Activated CD8-positive, alpha-beta T cell treated with anti-CD3 and anti-CD28 coated beads for 36 hours (primary cell): ENCODE results near the gene ZNF292. TPM values are rescaled to one million over a fixed set of nuclear protein-coding genes. Genes with fewer than 3 reads are reported as not detected.
"Not testable (repeated sequence)": the region's sequence is repeated elsewhere in the genome, so short reads cannot be mapped to it uniquely, and the experiment has no call there.

Source experiments
- ATAC-seq: fragments of 200-7000 bp; cut with Tn5 transposase; one replicate; pipeline ENCODE4 v1.10.0; 2021; ENCODE audit warnings: mild to moderate bottlenecking, moderate library complexity
- CTCF ChIA-PET: fragments of 350-600 bp; sonication (Branson Sonifier 250); formaldehyde crosslinking; loops from one replicate; lab custom pipeline; 2021; ENCODE audit warnings: antibody characterized with exemption; lab: Charles Lee
- POLR2A ChIA-PET: fragments of 350-600 bp; sonication (Branson Sonifier 250); formaldehyde crosslinking; loops from one replicate; lab custom pipeline; 2021; ENCODE audit warnings: antibody characterized with exemption; lab: Charles Lee
- DNase-seq: peaks from one replicate; pipeline ENCODE4 v3.0.0-alpha.2; 2020
- H3K27ac Mint-ChIP-seq: one replicate; pipeline ENCODE4 v1.8.0; 2021; ENCODE audit warnings: mild to moderate bottlenecking, mixed read lengths
- H3K27me3 Mint-ChIP-seq: one replicate; pipeline ENCODE4 v1.8.0; 2021; ENCODE audit warnings: mixed read lengths
- H3K36me3 Mint-ChIP-seq: one replicate; pipeline ENCODE4 v1.8.0; 2021; ENCODE audit warnings: low read depth, mixed read lengths
- H3K4me1 Mint-ChIP-seq: one replicate; pipeline ENCODE4 v1.8.0; 2021; ENCODE audit warnings: low read depth, mixed read lengths
- H3K4me3 Mint-ChIP-seq: one replicate; pipeline ENCODE4 v1.8.0; 2021; ENCODE audit warnings: mild to moderate bottlenecking, moderate library complexity, mixed read lengths
- H3K9me3 Mint-ChIP-seq: one replicate; pipeline ENCODE4 v1.8.0; 2021; ENCODE audit warnings: mixed read lengths
- intact Hi-C: fragments of 100-400 bp; cut with micrococcal nuclease; formaldehyde crosslinking; loops from one replicate; pipeline ENCODE4 v1.10.0; 2022
- total RNA-seq, 2 experiments: library from RNA; stranded (reverse); gene quantifications; one replicate each; pipeline ENCODE4 v1.2.3, GENCODE V29; 2021
- TF ChIP-seq, protein P1 (sequence below): fragments of 200-600 bp; IDR thresholded peaks from one replicate; pipeline ENCODE4 v1.8.0; 2022; ENCODE audit warnings: antibody characterized with exemption, mild to moderate bottlenecking

The ZNF292 gene
- total RNA-seq, 2 experiments from 2014 or later, result 76.4 to 78.3 TPM

DNA sequence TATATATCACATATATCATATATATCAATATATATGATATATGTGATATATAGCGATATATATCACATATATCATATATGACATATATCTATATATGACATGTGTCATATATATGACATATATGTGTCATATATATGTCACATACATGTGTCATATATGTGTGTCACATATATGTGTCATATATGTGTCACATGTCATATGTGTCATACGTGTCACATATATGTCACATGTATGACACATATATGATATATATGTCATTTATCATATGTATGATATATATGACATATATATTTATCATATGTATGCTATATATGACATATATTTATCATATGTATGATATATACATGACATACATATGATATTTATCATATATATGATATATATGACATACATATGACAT lies 27.6 kb upstream of the ZNF292 start:
- H3K27me3 Mint-ChIP-seq, result peaks cover 8% of the 10 kb centered on the region
- no peak overlapping the region for H3K4me3 Mint-ChIP-seq
- H3K36me3 Mint-ChIP-seq, result no peaks in the 10 kb centered on the region
- DNase-seq (no peak), ATAC-seq (no peak)
- POLR2A ChIA-PET, result no interaction called here
- no peak overlapping the region for H3K27ac Mint-ChIP-seq
- TF ChIP-seq, protein P1, sequence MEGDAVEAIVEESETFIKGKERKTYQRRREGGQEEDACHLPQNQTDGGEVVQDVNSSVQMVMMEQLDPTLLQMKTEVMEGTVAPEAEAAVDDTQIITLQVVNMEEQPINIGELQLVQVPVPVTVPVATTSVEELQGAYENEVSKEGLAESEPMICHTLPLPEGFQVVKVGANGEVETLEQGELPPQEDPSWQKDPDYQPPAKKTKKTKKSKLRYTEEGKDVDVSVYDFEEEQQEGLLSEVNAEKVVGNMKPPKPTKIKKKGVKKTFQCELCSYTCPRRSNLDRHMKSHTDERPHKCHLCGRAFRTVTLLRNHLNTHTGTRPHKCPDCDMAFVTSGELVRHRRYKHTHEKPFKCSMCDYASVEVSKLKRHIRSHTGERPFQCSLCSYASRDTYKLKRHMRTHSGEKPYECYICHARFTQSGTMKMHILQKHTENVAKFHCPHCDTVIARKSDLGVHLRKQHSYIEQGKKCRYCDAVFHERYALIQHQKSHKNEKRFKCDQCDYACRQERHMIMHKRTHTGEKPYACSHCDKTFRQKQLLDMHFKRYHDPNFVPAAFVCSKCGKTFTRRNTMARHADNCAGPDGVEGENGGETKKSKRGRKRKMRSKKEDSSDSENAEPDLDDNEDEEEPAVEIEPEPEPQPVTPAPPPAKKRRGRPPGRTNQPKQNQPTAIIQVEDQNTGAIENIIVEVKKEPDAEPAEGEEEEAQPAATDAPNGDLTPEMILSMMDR, result no peak
- H3K4me1 Mint-ChIP-seq, result no peaks in the 10 kb centered on the region
- intact Hi-C loops, result no loop called here
- CTCF ChIA-PET, result interaction anchor here (3.2 kb wide), 1 partner anchor 49 kb away, joined by 9 read pairs; no protein-coding TSS in a partner anchor
- no peaks in the 10 kb centered on the region for H3K9me3 Mint-ChIP-seq

DNA sequence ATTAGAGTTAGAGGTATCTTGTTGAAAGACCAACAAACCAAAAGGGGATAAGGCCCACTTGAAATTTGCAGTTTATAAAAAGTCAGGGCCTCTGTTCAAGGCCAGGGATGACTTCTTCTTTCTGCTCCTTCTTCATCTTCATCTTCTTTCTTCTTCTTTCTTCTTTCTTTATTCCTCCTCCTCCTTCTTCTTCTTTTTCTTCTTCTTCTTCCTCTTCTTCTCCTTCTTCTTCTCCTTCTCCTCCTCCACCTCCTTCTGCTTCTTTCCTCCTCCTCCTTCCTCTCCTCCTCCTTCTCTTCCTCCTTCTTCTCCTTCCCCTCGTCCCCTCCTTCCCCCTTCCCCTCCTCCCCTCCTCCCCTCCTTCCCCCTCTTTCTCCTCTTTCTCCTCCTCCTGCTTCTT lies 18.4 kb upstream of the ZNF292 start:
- intact Hi-C loops, result loop anchor here (5.0 to 10.0 kb wide), 2 partner anchors 100 to 248 kb away; no protein-coding TSS in a partner anchor
- CTCF ChIA-PET, result interaction anchor here (1.0 kb wide), 1 partner anchor 256 kb away, joined by 3 read pairs; no protein-coding TSS in a partner anchor
- no peak for ATAC-seq
- peaks cover 2% of the 10 kb centered on the region for H3K4me1 Mint-ChIP-seq
- H3K4me3 Mint-ChIP-seq, result no peak overlapping the region
- POLR2A ChIA-PET, result no interaction called here
- DNase-seq, result no peak
- H3K27me3 Mint-ChIP-seq, result no peaks in the 10 kb centered on the region
- H3K9me3 Mint-ChIP-seq, result no peaks in the 10 kb centered on the region
- no peaks in the 10 kb centered on the region for H3K36me3 Mint-ChIP-seq
- TF ChIP-seq, protein P1, result no peak
- H3K27ac Mint-ChIP-seq, result no peak overlapping the region

GRCh38 chr6:87139236-87139635 lies 16.1 kb upstream of the ZNF292 start:
- TF ChIP-seq, protein P1, result peak; percentile 89
- Mint-ChIP-seq H3K36me3 (no peaks in the 10 kb centered on the region), H3K9me3 (no peaks in the 10 kb centered on the region), H3K27ac (no peak overlapping the region), H3K4me1 (peaks cover 2% of the 10 kb centered on the region), H3K27me3 (peaks cover 5% of the 10 kb centered on the region), H3K4me3 (no peak overlapping the region)
- POLR2A ChIA-PET, result no interaction called here
- DNase-seq (peak; percentile 36), ATAC-seq (peak; percentile 80)
- CTCF ChIA-PET, result interaction anchor here (0.6 to 3.1 kb wide), 39 partner anchors 8 to 693 kb away, joined by 3 to 15 read pairs (median 4); partner anchors contain the start of gene ZNF292
- intact Hi-C loops, result loop anchor here (5.0 to 10.0 kb wide), 2 partner anchors 98 to 246 kb away; no protein-coding TSS in a partner anchor

DNA sequence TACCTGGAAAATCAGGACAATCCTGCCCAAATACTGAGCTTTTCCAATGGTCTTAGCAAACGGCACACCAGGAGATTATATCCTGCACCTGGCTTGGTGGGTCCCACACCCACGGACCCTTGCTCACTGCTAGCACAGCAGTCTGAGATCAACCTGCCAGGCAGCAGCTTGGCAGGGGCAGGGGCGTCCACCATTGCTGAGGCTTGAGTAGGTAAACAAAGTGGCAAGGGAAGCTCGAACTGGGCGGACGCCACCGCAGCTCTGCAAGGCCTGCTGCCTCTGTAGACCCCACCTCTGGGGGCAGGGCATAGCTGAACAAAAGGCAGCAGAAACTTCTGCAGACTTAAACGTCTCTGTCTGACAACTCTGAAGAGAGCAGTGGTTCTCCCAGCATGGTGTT lies 15.4 kb upstream of the ZNF292 start:
- not testable (repeated sequence) for ATAC-seq, H3K4me3 Mint-ChIP-seq, H3K36me3 Mint-ChIP-seq, H3K27ac Mint-ChIP-seq, DNase-seq, H3K9me3 Mint-ChIP-seq, H3K4me1 Mint-ChIP-seq, H3K27me3 Mint-ChIP-seq
- intact Hi-C loops, result loop anchor here (5.0 to 10.0 kb wide), 2 partner anchors 97 to 245 kb away; no protein-coding TSS in a partner anchor
- CTCF ChIA-PET, result interaction anchor here (0.7 to 3.1 kb wide), 26 partner anchors 9 to 367 kb away, joined by 3 to 15 read pairs (median 4); partner anchors contain the start of gene ZNF292
- POLR2A ChIA-PET, result interaction anchor here (0.7 kb wide), 1 partner anchor 16 kb away, joined by 3 read pairs; the partner anchor contains the start of gene ZNF292

GRCh38 chr6:87146363-87146762 lies 9.0 kb upstream of the ZNF292 start:
- H3K9me3 Mint-ChIP-seq, result no peaks in the 10 kb centered on the region
- H3K27ac Mint-ChIP-seq, result no peak overlapping the region
- H3K4me1 Mint-ChIP-seq, result no peaks in the 10 kb centered on the region
- peaks cover 14% of the 10 kb centered on the region for H3K27me3 Mint-ChIP-seq
- DNase-seq (no peak), ATAC-seq (no peak)
- no peak overlapping the region for H3K4me3 Mint-ChIP-seq
- H3K36me3 Mint-ChIP-seq, result no peaks in the 10 kb centered on the region
- POLR2A ChIA-PET, result no interaction called here
- intact Hi-C loops, result no loop called here
- CTCF ChIA-PET, result interaction anchor here (0.8 to 1.4 kb wide), 3 partner anchors 13 to 98 kb away, joined by 3 to 4 read pairs (median 4); no protein-coding TSS in a partner anchor
- TF ChIP-seq, protein P1, result no peak
